ENCODE measurements around the gene PDZRN4. TPM values are rescaled to one million over a fixed set of nuclear protein-coding genes. Genes with fewer than 3 reads are reported as not detected.

Gene PDZRN4
- total and polyA plus RNA-seq, 2 of the 4 experiments (the other 2 are of a cell fraction): not detected

DNA sequence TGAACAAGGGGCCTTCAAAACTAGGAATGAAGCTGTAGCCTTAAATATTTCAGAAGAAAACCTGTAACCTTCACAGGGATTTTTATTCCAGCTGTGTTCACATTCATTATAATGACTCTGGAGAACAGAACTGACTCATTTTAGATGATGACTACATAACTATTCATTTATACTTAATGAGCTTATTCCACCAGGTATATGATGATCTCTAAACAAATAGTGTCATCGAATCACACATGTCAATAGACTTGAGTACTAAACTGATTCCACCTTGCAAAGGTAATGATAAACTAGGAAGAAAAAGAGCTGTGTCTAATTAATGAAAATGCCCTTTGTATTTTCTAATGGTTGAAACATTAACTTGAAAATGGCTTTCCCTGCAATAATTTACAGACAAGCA, 433.2 kb downstream of the PDZRN4 start:
- no peaks in the 10 kb centered on the region for H3K79me1 ChIP-seq (ENCODE audit: low read depth in 1 of 2, low read length in 2 of 2)
- H2BK20ac ChIP-seq (ENCODE audit: low read depth, low read length): no peak overlapping the region
- DNase-seq: no peak
- no peak overlapping the region for H3K27ac ChIP-seq (ENCODE audit: insufficient read depth, low read length)
- H3K27me3 ChIP-seq (ENCODE audit: control insufficient read depth, insufficient read depth, low read length): no peaks in the 10 kb centered on the region
- POLR2A ChIA-PET (ENCODE audit: unreplicated experiment): no interaction called here
- no TSS peak for BruUV-seq (replicated peaks)
- dilution Hi-C loops (cut with HindIII; ENCODE audit: low sequenced_read_pairs, unreplicated experiment) (no loop called here), in situ Hi-C loops (cut with MboI; ENCODE audit: low sequenced_read_pairs) (no loop called here), intact Hi-C loops (cut with micrococcal nuclease) (no loop called here)
- no peak overlapping the region for H3K9ac ChIP-seq (ENCODE audit: low read depth, low read length)
- H3K23ac ChIP-seq (ENCODE audit: low read depth, low read length): no peak overlapping the region
- no peak overlapping the region for H2AK9ac ChIP-seq (replicated peaks; ENCODE audit: low read depth, low read length, poor library complexity)
- H2AK5ac ChIP-seq (ENCODE audit: low read depth, low read length): no peak overlapping the region
- H3K4me2 ChIP-seq (ENCODE audit: low read depth, low read length): no peak overlapping the region
- H3K9me3 ChIP-seq (ENCODE audit: control insufficient read depth, insufficient read depth, low read length): no peaks in the 10 kb centered on the region
- H4K5ac ChIP-seq (ENCODE audit: low read depth, low read length): no peak overlapping the region
- no peak for ATAC-seq (ENCODE audit: low read depth)
- H3K56ac ChIP-seq (ENCODE audit: extremely low read depth, insufficient read depth, low read length): no peak overlapping the region
- no peaks in the 10 kb centered on the region for H4K20me1 ChIP-seq (ENCODE audit: insufficient read depth, low read length)
- H4K91ac ChIP-seq (ENCODE audit: insufficient read depth, low read depth, low read length): no peak overlapping the region
- H3K9me1 ChIP-seq (ENCODE audit: insufficient read depth, low read length): no peaks in the 10 kb centered on the region
- H2BK5ac ChIP-seq (ENCODE audit: low read depth, low read length, poor library complexity, severe bottlenecking): no peak overlapping the region
- H3K14ac ChIP-seq (replicated peaks; ENCODE audit: low read depth, low read length): no peak overlapping the region
- CTCF ChIA-PET: no interaction called here
- H3K36me3 ChIP-seq (ENCODE audit: control insufficient read depth, insufficient read depth, low read length): no peaks in the 10 kb centered on the region
- no CpG with 5 or more reads among the region's 1 CpG for WGBS, 2 experiments (ENCODE audit: extremely low coverage in 2 of 2, insufficient read length in 1 of 2)
- no peak overlapping the region for H2AFZ ChIP-seq (replicated peaks; ENCODE audit: low read length, poor library complexity)
- no peak overlapping the region for H3K18ac ChIP-seq (ENCODE audit: low read depth, low read length)
- no peak overlapping the region for H3K4ac ChIP-seq (ENCODE audit: low read depth, low read length)
- H2BK15ac ChIP-seq (ENCODE audit: low read depth, low read length): no peak overlapping the region
- TF ChIP-seq, protein P1, sequence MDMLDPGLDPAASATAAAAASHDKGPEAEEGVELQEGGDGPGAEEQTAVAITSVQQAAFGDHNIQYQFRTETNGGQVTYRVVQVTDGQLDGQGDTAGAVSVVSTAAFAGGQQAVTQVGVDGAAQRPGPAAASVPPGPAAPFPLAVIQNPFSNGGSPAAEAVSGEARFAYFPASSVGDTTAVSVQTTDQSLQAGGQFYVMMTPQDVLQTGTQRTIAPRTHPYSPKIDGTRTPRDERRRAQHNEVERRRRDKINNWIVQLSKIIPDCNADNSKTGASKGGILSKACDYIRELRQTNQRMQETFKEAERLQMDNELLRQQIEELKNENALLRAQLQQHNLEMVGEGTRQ (IDR thresholded peaks at IDR 0.05; ENCODE audit: low read depth, low read length): no peak
- TF ChIP-seq, protein P2, sequence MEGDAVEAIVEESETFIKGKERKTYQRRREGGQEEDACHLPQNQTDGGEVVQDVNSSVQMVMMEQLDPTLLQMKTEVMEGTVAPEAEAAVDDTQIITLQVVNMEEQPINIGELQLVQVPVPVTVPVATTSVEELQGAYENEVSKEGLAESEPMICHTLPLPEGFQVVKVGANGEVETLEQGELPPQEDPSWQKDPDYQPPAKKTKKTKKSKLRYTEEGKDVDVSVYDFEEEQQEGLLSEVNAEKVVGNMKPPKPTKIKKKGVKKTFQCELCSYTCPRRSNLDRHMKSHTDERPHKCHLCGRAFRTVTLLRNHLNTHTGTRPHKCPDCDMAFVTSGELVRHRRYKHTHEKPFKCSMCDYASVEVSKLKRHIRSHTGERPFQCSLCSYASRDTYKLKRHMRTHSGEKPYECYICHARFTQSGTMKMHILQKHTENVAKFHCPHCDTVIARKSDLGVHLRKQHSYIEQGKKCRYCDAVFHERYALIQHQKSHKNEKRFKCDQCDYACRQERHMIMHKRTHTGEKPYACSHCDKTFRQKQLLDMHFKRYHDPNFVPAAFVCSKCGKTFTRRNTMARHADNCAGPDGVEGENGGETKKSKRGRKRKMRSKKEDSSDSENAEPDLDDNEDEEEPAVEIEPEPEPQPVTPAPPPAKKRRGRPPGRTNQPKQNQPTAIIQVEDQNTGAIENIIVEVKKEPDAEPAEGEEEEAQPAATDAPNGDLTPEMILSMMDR (conservative IDR thresholded peaks at IDR 0.05; ENCODE audit: low read depth, low read length): no peak
- TF ChIP-seq CEBPB (IDR thresholded peaks at IDR 0.05; ENCODE audit: low read depth, low read length) (no peak), RCOR1 (IDR thresholded peaks at IDR 0.05; ENCODE audit: insufficient replicate concordance, low read length) (no peak), CHD1 (IDR thresholded peaks at IDR 0.05; ENCODE audit: low read depth, low read length) (no peak), MAZ (IDR thresholded peaks at IDR 0.05; ENCODE audit: borderline replicate concordance, low read depth, low read length) (no peak), RAD21 (IDR thresholded peaks at IDR 0.05; ENCODE audit: low read length) (no peak), POLR2A (IDR thresholded peaks at IDR 0.05; ENCODE audit: low read depth, low read length) (no peak), NFE2L2 (IDR thresholded peaks at IDR 0.05; ENCODE audit: low read depth, low read length) (no peak), MAFK (IDR thresholded peaks at IDR 0.05; ENCODE audit: low read depth, low read length) (no peak), MXI1 (IDR thresholded peaks at IDR 0.05; ENCODE audit: borderline replicate concordance, low read depth, low read length) (no peak), BHLHE40 (IDR thresholded peaks at IDR 0.05; ENCODE audit: low read depth, low read length) (no peak), FOS (IDR thresholded peaks at IDR 0.05; ENCODE audit: low read depth, low read length) (no peak), SMC3 (IDR thresholded peaks at IDR 0.05; ENCODE audit: low read depth, low read length) (no peak)
- TF ChIP-seq, protein P3, sequence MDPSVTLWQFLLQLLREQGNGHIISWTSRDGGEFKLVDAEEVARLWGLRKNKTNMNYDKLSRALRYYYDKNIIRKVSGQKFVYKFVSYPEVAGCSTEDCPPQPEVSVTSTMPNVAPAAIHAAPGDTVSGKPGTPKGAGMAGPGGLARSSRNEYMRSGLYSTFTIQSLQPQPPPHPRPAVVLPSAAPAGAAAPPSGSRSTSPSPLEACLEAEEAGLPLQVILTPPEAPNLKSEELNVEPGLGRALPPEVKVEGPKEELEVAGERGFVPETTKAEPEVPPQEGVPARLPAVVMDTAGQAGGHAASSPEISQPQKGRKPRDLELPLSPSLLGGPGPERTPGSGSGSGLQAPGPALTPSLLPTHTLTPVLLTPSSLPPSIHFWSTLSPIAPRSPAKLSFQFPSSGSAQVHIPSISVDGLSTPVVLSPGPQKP (IDR thresholded peaks at IDR 0.05; ENCODE audit: borderline replicate concordance, low read depth, low read length): no peak
- H3K4me1 ChIP-seq (ENCODE audit: control insufficient read depth, insufficient read depth, low read length): no peaks in the 10 kb centered on the region
- no peak overlapping the region for H4K8ac ChIP-seq (ENCODE audit: low read depth in 2 of 2, low read length in 2 of 2)
- no peak overlapping the region for H2BK120ac ChIP-seq (ENCODE audit: low read depth, low read length)
- H3K4me3 ChIP-seq (ENCODE audit: insufficient read depth, low read depth, low read length): no peak overlapping the region

Measured in IMR-90 (cell line).